RPMI8226 (cell line): ENCODE data around the gene PRMT6.
"Not testable (repeated sequence)": the region's sequence is repeated elsewhere in the genome, so short reads cannot be mapped to it uniquely, and the experiment has no call there.

Source experiments
- DNase-seq: peaks from one replicate; pipeline ENCODE4 v3.0.0-alpha.2; 2015

PRMT6 gene

GRCh38 chr1:107056426-107057196, at the start of gene PRMT6:
Gene PRMT6, plus strand, starts transcription at chr1:107056674. Its CDS starts 42 bp downstream, at chr1:107056716.
- DNase-seq: peak; percentile 80

DNA sequence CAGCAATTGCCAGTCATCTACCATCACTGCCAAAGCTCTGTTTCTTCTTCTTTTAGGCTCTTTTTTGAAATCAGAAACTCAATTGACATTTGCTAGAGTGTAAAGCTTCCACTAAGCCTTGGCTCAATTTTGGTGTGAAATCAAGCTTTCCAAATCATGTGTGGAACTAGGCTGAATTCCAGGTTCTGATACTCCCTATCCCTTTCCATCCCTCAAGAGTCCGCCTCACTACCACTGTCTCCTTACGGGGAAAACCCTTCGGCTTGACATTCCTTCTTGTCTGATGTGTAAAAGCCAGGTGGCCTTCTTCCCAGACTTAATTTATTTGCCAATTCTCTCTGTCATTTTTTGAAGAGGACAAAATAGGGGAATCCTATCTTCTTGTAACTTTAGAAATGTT, 47.2 kb upstream of the PRMT6 start:
- no peak for DNase-seq

DNA sequence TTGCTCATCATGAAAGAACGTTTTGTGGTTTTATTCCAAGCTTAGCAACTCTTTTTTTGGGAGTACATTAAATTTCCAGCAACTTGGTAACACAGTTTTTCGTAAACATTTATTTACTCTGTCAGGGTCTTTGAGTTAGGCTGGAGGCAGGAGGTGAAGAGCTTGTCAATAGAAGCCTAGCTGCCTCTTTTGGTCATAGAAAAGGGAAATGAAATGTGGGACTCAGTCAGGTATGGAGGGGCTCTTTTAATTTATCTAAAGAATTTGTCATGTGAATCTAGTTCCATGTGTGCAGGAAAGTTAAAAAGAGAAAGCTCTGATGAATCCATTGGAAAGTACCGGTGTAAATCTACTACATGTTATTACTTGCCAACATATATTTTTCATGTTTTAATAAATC, 45.9 kb upstream of the PRMT6 start:
- DNase-seq: no peak

DNA sequence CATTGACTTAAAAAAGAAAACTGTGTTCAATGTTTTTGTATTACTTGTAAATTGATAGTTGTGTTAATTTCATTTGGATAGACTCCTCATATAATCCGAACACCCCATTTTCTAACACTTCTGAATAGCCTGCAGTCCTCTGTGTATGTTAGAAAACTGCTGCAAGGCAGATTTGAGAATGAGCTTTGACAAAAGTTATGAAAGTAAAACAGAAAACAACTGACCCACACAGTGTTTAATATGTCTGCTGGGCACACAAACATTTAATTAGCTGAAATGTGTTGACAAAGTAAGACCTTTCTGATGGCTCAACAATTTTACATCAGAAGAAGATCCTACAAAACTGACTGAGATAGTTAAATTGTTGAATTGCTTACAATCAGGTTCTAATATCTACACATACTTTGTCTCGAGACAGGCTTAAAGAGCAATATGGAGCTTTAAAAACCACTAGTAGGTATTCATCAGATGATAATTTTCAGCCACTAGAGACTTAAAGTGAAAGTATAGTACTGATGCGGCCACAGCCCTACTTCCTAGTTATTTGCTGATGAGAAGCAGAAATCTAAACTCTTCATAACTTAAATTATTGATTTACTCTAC, 40.0 kb upstream of the PRMT6 start:
- peak; percentile 25 for DNase-seq

- DNase-seq: no peak
These were observed 38.0 kb upstream of the PRMT6 start for GRCh38 chr1:107018445-107018844.

GRCh38 chr1:107019166-107019565, 37.3 kb upstream of the PRMT6 start:
- DNase-seq: no peak

- not testable (repeated sequence) for DNase-seq
These were observed 17.6 kb upstream of the PRMT6 start for GRCh38 chr1:107038874-107039273.

DNA sequence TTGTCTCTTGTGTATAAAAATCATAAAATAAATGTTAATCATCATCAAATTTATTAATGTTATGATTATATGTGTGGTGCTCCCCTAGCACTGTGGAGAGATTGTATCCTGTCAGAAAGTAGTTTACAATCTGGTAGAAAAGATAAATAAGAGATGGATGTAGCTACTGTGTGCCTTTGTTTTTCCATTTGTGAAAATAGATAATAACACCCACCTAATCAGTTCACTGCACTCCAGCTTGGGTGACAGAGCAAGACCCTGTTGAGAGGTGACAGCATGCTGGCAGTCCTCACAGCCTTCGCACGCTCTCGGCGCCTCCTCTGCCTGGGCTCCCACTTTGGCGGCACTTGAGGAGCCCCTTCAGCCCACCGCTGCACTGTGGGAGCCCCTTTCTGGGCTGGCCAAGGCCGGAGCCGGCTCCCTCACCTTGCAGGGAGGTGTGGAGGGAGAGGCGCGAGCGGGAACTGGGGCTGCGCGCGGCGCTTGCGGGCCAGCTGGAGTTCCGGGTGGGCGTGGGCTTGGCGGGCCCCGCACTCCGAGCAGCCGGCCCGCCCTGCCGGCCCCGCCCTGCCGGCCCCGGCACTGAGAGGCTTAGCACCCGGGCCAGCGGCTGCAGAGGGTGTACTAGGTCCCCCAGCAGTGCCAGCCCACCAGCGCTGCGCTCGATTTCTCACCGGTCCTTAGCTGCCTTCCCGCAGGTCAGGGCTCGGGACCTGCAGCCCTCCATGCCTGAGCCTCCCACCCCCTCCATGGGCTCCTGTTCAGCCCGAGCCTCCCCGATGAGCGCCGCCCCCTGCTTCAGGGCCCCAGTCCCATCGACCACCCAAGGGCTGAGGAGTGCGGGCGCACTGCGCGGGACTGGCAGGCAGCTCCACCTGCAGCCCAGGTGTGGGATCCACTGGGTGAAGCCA, 11.9 kb upstream of the PRMT6 start:
- not testable (repeated sequence) for DNase-seq

DNA sequence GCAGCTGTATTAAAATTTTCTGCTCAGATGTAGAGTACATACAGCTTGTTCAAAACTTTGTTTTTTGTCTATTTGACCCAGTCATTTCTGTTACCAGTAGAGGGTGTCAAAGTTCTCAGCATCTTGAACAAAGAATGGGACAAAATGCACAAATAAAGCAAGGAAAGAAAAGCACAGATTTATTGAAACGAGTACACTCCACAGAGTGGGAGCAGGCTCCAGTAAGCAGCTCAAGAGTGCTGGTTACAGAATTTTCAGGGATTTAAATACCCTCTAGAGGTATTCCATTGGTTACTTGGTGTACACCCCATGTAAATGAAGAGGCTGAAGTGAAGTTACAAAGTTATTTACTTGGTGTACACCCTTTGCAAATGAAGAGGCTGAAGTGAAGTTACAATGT, 8.9 kb upstream of the PRMT6 start:
- no peak for DNase-seq

DNA sequence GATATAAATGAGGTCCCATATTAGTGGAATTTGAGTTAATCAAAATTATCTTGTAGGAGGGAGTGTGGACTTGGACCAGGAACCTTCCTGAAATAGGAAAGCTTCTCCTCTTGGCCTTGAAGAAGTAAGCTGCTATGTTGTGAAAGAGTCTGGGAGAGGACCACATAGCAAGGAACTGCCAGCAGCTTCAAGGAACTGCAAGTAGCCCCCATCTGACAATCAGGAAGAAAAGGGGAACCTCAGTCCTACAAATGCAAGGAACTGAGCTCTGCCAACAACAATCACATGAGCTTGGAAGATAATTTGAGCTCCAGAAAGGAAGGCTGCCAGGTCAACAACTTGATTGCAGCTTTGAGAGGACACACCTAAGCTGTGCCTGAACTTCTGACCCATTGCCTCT, 8.2 kb upstream of the PRMT6 start:
- DNase-seq: no peak

DNA sequence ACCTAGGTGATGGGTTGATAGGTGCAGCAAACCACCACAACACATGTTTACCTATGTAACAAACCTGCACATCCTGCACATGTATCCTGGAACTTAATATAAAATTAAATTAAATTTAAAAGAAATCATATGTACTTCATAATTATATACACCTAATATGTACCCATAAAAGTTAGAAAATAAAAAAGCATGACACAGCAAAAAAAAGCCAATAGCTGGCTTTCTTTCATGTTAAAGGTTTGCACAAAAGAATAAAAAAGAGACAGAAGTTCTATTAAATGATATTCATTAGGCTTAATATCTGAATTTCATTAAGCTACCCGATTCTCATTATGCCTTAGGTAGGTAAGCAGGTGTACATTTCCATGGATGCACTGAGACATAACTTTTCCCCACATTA, 5.2 kb upstream of the PRMT6 start:
- DNase-seq: no peak

DNA sequence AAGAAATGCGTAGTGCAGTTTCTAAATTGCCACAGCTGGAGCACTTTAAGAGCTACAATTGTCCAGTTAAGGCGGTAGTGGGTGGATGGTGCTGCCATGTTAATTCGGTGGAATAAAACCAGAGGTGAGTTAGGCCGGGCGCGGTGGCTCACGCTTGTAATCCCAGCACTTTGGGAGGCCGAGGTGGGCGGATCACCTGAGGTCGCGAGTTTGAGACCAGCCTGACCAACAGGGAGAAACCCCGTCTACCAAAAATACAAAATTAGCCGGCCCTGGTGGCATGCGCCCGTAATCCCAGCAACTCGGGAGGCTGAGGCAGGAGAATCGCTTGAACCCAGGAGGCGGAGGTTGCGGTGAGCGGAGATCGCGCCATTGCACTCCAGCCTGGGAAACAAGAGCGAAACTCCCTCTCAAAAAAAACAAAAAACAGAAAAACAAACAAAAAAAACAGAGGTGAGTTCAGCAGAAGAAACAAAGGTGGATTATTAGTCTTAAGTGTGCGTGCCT, 502 bp upstream of the PRMT6 start:
- DNase-seq: not testable (repeated sequence)

DNA sequence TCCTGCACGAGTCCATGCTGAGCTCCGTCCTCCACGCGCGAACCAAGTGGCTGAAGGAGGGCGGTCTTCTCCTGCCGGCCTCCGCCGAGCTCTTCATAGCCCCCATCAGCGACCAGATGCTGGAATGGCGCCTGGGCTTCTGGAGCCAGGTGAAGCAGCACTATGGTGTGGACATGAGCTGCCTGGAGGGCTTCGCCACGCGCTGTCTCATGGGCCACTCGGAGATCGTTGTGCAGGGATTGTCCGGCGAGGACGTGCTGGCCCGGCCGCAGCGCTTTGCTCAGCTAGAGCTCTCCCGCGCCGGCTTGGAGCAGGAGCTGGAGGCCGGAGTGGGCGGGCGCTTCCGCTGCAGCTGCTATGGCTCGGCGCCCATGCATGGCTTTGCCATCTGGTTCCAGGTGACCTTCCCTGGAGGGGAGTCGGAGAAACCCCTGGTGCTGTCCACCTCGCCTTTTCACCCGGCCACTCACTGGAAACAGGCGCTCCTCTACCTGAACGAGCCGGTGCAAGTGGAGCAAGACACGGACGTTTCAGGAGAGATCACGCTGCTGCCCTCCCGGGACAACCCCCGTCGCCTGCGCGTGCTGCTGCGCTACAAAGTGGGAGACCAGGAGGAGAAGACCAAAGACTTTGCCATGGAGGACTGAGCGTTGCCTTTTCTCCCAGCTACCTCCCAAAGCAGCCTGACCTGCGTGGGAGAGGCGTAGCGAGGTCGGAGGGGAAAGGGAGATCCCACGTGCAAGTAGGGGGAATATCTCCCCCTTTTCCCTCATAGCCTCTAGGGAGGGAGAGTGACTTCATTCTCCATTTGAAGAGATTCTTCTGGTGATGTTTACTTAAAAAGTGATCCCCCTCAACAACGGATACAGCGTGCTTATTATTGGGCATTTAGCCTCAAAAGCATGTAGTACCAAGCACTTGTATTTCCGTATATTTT, 991 bp downstream of the PRMT6 start:
- peak; percentile 53 for DNase-seq

DNA sequence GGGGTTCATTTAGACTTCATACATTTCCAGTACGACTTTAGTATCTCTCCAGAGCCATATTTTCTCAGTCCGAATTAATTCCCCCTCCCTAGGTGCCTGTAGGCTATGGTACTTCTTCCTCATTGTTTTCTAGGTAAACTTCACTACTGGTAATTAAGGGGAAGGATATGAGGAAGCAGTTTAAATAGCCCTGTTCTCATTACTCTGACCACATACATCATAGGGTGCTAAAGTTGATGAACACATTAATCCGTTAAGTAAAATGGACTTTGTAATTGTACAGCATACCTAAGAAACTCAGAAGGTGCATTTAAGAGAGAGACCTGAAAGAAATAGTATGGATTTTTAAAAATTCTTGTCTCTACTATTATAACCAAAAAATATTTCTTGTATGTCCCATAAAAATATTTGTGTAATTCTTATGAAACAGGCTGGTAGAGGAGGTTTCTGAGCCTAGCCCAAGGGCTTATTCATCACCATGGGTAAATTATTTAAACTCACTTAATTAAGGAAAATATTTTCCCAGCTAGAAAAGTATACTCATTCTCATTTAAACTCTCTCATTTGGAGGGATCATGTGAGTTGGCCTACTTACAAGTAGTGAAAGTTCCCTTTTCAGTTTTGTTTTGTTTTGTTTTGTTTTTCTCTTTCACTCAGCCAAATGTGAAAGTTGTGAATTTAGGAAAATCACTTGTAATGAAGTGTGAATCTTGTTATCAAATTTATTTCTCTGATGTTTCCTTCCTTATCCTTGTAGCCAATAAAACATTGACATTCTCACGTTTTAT, 2.0 kb downstream of the PRMT6 start:
- no peak for DNase-seq

- DNase-seq: no peak
These were observed 5.4 kb downstream of the PRMT6 start for GRCh38 chr1:107061886-107062285.

DNA sequence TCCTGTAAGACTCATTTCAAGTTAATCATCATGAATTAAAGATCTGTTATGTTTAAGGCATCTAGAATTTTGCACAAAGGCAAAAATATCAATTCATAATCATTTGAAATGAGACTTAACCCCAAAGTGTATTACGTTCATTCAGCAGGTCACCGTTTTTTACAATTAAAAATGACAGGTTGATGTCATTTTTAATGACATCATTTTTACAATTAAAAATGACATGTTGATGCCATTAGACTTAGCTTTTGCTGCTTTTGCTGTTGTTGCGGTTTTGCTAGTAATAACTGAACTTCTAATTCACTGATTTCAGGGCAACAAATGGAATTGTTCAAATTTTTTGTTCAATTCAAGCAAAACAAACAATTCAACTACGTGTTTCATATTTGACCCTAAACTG, 17.0 kb downstream of the PRMT6 start:
- no peak for DNase-seq

GRCh38 chr1:107076841-107077240, 20.4 kb downstream of the PRMT6 start:
- DNase-seq: no peak

GRCh38 chr1:107079249-107079648, 22.8 kb downstream of the PRMT6 start:
- no peak for DNase-seq

GRCh38 chr1:107081102-107081501, 24.6 kb downstream of the PRMT6 start:
- no peak for DNase-seq

- no peak for DNase-seq
These were observed 34.9 kb downstream of the PRMT6 start for GRCh38 chr1:107091418-107091817.

DNA sequence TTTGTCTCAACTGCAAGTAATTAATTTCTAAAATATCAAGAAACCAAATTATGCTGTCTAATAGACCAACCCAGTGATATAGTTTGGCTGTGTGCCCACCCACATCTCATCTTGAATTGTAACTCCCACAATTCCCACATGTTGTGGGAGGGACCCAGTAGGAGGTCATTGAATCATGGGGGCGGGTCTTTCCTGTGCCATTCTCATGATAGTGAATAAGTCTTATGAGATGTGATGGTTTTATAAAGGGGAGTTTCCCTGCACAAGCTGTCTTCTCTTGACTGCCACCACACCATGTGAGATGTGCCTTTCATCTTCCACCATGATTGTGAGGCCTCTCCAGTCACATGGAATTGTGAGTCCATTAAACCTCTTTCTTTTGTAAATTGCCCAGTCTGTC, 36.9 kb downstream of the PRMT6 start:
- not testable (repeated sequence) for DNase-seq
